Prostate gland (tissue), 2 donors: Measurements from ENCODE around the gene MVB12B.

Experiments used
- CTCF ChIP-seq, 4 experiments: fragments of 200-600 bp in 2 of 4; fragments of 450-650 bp in 2 of 4; sonication (generic) in 2 of 4; IDR thresholded peaks; 1 replicate in 3 of 4; 2 replicates in 1 of 4; pipeline ENCODE4 v1.5.1; 2016 to 2019; ENCODE audit warnings: antibody characterized with exemption in 4 of 4, mild to moderate bottlenecking in 2 of 4, moderate library complexity in 2 of 4
- POLR2A ChIP-seq: fragments of 450-650 bp; IDR thresholded peaks from one replicate; pipeline ENCODE4 v1.6.1; 2016; ENCODE audit warnings: antibody characterized with exemption, mild to moderate bottlenecking
- POLR2AphosphoS5 ChIP-seq: sonication (generic); formaldehyde crosslinking; IDR thresholded peaks from one replicate; pipeline ENCODE4 v1.6.1; 2017; ENCODE audit warnings: antibody characterized with exemption

DNA sequence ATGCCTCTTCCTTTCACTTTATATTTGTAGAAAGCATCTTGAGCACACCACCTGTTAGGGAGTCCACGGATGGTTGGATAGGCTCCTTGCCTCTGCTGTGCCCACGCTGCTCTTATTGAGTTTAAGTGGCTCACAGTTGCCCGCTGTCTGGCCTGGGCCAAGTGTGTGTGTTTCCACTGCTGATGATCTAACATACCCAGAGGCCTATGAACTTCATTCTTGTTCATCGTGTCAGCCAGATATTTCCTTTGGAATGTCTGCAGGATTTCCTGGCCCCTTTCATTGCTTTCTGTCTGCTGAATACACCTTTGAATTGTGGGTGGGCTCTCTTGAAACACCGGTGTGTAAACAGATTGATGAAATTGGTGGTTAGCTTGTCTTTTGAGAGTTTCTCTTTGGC lies 46.6 kb downstream of the MVB12B start:
- TF ChIP-seq CTCF (IDR thresholded peaks at IDR 0.05) (no peak), POLR2A (no peak), POLR2AphosphoS5 (no peak)
